ENCODE measurements around the gene BCL11B. TPM values are rescaled to one million over a fixed set of nuclear protein-coding genes. Genes with fewer than 3 reads are reported as not detected.

The BCL11B gene
- polyA plus RNA-seq, 4 donors = 0.45 to 5.1 (median 1.5) TPM

DNA sequence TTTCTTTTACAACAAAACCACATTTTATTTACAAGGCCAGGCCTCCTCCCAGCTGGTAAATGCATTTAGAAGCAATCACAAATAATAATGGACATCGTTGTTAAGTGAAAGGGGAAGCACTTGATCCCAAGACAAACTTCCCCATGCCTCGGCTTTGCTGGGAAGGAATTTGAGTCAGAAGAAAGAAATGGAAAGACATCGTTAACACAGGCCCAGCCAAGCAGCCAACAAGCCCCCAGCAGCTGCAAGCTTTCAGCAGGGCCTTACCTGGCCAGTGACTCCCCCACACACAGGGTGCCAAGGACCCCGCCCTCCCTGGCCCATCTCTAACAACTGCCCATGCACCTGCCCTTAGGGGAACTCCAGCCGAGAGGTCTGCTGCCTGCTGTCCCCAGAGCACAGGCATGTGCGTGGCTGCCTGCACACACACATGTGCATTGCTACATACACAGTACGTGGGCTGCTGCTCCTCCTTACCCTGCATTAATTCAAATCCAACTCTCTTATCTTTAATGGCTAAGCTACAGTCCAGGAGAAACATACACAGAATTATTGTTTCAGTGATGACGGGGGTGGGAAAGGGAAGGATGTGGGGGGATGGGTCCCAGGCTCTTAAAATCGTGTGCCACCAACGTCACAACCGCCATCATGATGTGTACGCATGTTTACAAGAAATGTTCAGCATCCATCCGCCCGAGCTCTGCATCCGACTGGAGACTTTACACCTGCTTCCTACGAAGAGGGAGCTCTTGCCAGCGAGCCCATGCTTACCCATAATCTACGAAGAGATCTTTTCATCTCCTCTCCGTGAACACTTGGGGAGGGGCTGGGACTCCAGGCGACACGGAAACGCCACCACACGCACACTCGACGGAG, 9.8 kb downstream of the BCL11B start:
- FAIRE-seq (no peak), DNase-seq (peak in 1 of 2 donors; percentile 38)
- Histone ChIP-seq H3K4me3 (ENCODE audit: low read depth in 1 of 3, low read length in 3 of 3) (no peak overlapping the region), H3K27me3 (ENCODE audit: control insufficient read depth in 3 of 3, insufficient read depth in 3 of 3, low read length in 3 of 3) (peaks cover 0 to 2% (median 0%) of the 10 kb centered on the region in 3 donors), H3K9me3 (ENCODE audit: control insufficient read depth in 2 of 2, insufficient read depth in 1 of 2, low read depth in 1 of 2, low read length in 1 of 2) (no peaks in the 10 kb centered on the region), H3K27ac (ENCODE audit: low read depth in 1 of 3, low read length in 2 of 3) (peak overlapping the region in 2 of 3 donors; percentile 64 to 87), H3K36me3 (ENCODE audit: control insufficient read depth in 3 of 3, insufficient read depth in 2 of 3, low read depth in 1 of 3, low read length in 3 of 3) (peaks cover 0 to 10% (median 1%) of the 10 kb centered on the region in 3 donors), H3K4me1 (ENCODE audit: control insufficient read depth in 3 of 3, insufficient read depth in 2 of 3, low read depth in 1 of 3, low read length in 2 of 3) (peaks cover 0 to 10% (median 0%) of the 10 kb centered on the region in 3 donors)
- WGBS, 3 donors = 38 to 58% (median 41%) methylated on average over 25 of the region's 25 CpGs

GRCh38 chr14:99260587-99261551, 11.1 kb downstream of the BCL11B start:
- Histone ChIP-seq H3K9me3 (ENCODE audit: control insufficient read depth in 2 of 2, insufficient read depth in 1 of 2, low read depth in 1 of 2, low read length in 1 of 2) (no peaks in the 10 kb centered on the region), H3K4me1 (ENCODE audit: control insufficient read depth in 3 of 3, insufficient read depth in 2 of 3, low read depth in 1 of 3, low read length in 2 of 3) (peaks cover 0 to 6% (median 0%) of the 10 kb centered on the region in 3 donors), H3K27ac (ENCODE audit: low read depth in 1 of 3, low read length in 2 of 3) (peak overlapping the region in 2 of 3 donors; percentile 61 to 79), H3K4me3 (ENCODE audit: low read depth in 1 of 3, low read length in 3 of 3) (peak overlapping the region in 1 of 3 donors; percentile 18), H3K36me3 (ENCODE audit: control insufficient read depth in 3 of 3, insufficient read depth in 2 of 3, low read depth in 1 of 3, low read length in 3 of 3) (peaks cover 0 to 23% (median 1%) of the 10 kb centered on the region in 3 donors), H3K27me3 (ENCODE audit: control insufficient read depth in 3 of 3, insufficient read depth in 3 of 3, low read length in 3 of 3) (peaks cover 0 to 2% (median 0%) of the 10 kb centered on the region in 3 donors)
- no peak for FAIRE-seq
- DNase-seq = peak in 1 of 2 donors; percentile 52
- WGBS, 3 donors = 59 to 69% (median 62%) methylated on average over 20 of the region's 20 CpGs

- no peak for DNase-seq
- Histone ChIP-seq H3K27ac (ENCODE audit: low read depth in 1 of 3, low read length in 2 of 3) (peak overlapping the region in 2 of 3 donors; percentile 61 to 79), H3K4me1 (ENCODE audit: control insufficient read depth in 3 of 3, insufficient read depth in 2 of 3, low read depth in 1 of 3, low read length in 2 of 3) (peaks cover 0 to 6% (median 0%) of the 10 kb centered on the region in 3 donors), H3K4me3 (ENCODE audit: low read depth in 1 of 3, low read length in 3 of 3) (no peak overlapping the region), H3K27me3 (ENCODE audit: control insufficient read depth in 3 of 3, insufficient read depth in 3 of 3, low read length in 3 of 3) (peaks cover 0 to 2% (median 0%) of the 10 kb centered on the region in 3 donors), H3K9me3 (ENCODE audit: control insufficient read depth in 2 of 2, insufficient read depth in 1 of 2, low read depth in 1 of 2, low read length in 1 of 2) (no peaks in the 10 kb centered on the region), H3K36me3 (ENCODE audit: control insufficient read depth in 3 of 3, insufficient read depth in 2 of 3, low read depth in 1 of 3, low read length in 3 of 3) (peaks cover 0 to 28% (median 1%) of the 10 kb centered on the region in 3 donors)
- no peak for FAIRE-seq
- WGBS, 3 donors = 84 to 85% (median 85%) methylated on average over 9 of the region's 9 CpGs
Observed at GRCh38 chr14:99260116-99260515, 11.9 kb downstream of the BCL11B start.

- DNase-seq (peak in 1 of 2 donors; percentile 21), FAIRE-seq (no peak)
- Histone ChIP-seq H3K4me3 (ENCODE audit: low read depth in 1 of 3, low read length in 3 of 3) (no peak overlapping the region), H3K36me3 (ENCODE audit: control insufficient read depth in 3 of 3, insufficient read depth in 2 of 3, low read depth in 1 of 3, low read length in 3 of 3) (peaks cover 0 to 33% (median 5%) of the 10 kb centered on the region in 3 donors), H3K9me3 (ENCODE audit: control insufficient read depth in 2 of 2, insufficient read depth in 1 of 2, low read depth in 1 of 2, low read length in 1 of 2) (no peaks in the 10 kb centered on the region), H3K27me3 (ENCODE audit: control insufficient read depth in 3 of 3, insufficient read depth in 3 of 3, low read length in 3 of 3) (no peaks in the 10 kb centered on the region), H3K27ac (ENCODE audit: low read depth in 1 of 3, low read length in 2 of 3) (peak overlapping the region in 2 of 3 donors; percentile 36 to 56), H3K4me1 (ENCODE audit: control insufficient read depth in 3 of 3, insufficient read depth in 2 of 3, low read depth in 1 of 3, low read length in 2 of 3) (peaks cover 0 to 6% (median 0%) of the 10 kb centered on the region in 3 donors)
- WGBS, 3 donors = 64 to 80% (median 66%) methylated on average over 27 of the region's 27 CpGs
Observed at GRCh38 chr14:99258876-99259726, 12.9 kb downstream of the BCL11B start.

DNA sequence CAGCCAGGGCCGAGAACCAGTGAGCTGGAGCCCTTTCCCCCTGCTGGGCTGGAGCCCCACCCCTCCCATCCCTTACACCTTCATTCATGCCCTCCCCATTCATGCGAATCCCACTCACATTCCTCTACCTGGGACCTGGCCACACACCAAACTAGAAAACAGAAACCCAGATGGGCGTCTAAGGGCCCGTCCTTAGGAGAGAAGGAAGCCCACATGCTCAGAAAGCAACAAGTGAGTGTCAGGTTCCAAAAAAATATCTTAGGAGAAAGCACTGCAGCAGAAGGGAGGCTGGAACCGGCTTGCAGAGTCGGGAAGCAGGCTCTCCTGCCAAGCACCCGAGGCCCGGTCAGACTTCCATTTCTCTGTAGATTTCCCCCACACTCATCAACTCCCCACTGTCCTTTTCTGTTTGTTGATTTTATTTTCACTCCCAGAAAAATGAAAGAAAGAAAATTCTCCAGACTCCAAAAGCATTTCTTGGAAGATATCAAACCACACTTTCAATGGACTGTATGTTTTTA, 13.6 kb downstream of the BCL11B start:
- no peak overlapping the region for H3K4me3 ChIP-seq (ENCODE audit: low read depth in 1 of 3, low read length in 3 of 3)
- peaks cover 0 to 40% (median 5%) of the 10 kb centered on the region in 3 donors for H3K36me3 ChIP-seq (ENCODE audit: control insufficient read depth in 3 of 3, insufficient read depth in 2 of 3, low read depth in 1 of 3, low read length in 3 of 3)
- FAIRE-seq = no peak

DNA sequence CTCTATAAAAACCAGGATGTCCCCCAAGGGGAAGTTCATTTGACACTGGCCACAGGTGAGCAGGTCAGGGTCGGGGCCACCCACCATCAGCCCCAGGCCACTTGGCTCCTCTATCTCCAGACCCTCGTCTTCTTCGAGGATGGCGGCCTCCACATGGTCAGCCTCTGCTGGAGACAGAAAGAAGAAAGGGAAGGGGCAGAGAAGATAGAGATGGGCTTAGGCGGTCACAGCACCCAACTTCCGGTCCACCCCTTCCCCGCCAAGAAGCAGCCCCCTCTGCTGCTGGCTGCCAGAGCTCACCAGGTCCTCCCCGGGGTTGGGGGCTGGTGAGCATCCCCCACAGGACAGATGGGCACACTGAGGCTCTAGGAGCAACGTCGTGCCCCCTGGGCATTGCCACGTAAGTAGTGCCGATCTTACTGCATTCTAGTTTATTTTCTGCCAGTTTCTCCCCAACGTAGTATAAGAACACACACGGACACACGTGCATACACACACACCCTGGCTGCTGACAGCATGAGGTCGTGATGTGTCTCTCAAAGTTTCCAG, 14.2 kb downstream of the BCL11B start:
- H3K27me3 ChIP-seq (ENCODE audit: control insufficient read depth in 3 of 3, insufficient read depth in 3 of 3, low read length in 3 of 3) = peaks cover 0 to 4% (median 0%) of the 10 kb centered on the region in 3 donors

More for the DNA sequence above, 13.6 kb downstream of the BCL11B start:
- WGBS, 3 donors = 36 to 63% (median 59%) methylated on average over 8 of the region's 8 CpGs
- DNase-seq = no peak
- Histone ChIP-seq H3K27me3 (ENCODE audit: control insufficient read depth in 3 of 3, insufficient read depth in 3 of 3, low read length in 3 of 3) (no peaks in the 10 kb centered on the region), H3K27ac (ENCODE audit: low read depth in 1 of 3, low read length in 2 of 3) (peak overlapping the region in 2 of 3 donors; percentile 28 to 39), H3K9me3 (ENCODE audit: control insufficient read depth in 2 of 2, insufficient read depth in 1 of 2, low read depth in 1 of 2, low read length in 1 of 2) (no peaks in the 10 kb centered on the region), H3K4me1 (ENCODE audit: control insufficient read depth in 3 of 3, insufficient read depth in 2 of 3, low read depth in 1 of 3, low read length in 2 of 3) (peaks cover 0 to 6% (median 0%) of the 10 kb centered on the region in 3 donors)

DNA sequence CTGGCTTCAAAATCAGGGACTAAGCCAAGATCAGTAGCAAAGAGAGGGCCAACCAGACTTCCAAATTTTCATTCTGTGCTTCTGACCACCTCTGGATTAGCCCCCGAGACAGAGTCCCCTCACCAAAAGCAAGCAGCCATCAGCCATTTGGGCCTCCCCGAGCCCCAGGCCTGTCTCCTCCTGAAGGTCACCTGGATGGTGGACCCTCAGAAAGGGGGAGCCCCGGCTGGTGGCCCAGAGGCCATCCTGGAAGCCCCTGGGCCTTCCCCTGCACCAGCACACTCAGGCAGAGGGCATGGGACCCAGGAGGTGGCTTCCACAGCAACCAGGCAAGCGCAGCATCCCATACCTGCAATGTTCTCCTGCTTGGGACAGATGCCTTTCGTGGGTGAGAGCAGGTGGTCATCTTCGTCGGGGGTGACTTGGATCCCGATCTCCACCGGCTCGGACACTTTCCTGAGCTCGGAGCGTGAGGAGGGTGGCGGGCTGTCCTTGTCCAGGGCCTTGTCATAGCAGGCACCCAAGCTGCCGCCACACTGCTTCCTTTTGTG, 14.8 kb downstream of the BCL11B start:
- peak overlapping the region in 1 of 3 donors; percentile 39 for H3K27ac ChIP-seq (ENCODE audit: low read depth in 1 of 3, low read length in 2 of 3)
- DNase-seq (no peak), FAIRE-seq (no peak)
- H3K27me3 ChIP-seq (ENCODE audit: control insufficient read depth in 3 of 3, insufficient read depth in 3 of 3, low read length in 3 of 3) = peaks cover 0 to 4% (median 0%) of the 10 kb centered on the region in 3 donors
- H3K4me1 ChIP-seq (ENCODE audit: control insufficient read depth in 3 of 3, insufficient read depth in 2 of 3, low read depth in 1 of 3, low read length in 2 of 3) = no peaks in the 10 kb centered on the region
- 82 to 90% (median 89%) methylated on average over 13 to 14 of the region's 14 CpGs for WGBS, 3 donors
- H3K9me3 ChIP-seq (ENCODE audit: control insufficient read depth in 2 of 2, insufficient read depth in 1 of 2, low read depth in 1 of 2, low read length in 1 of 2) = no peaks in the 10 kb centered on the region
- peak overlapping the region in 1 of 3 donors; percentile 4 for H3K4me3 ChIP-seq (ENCODE audit: low read depth in 1 of 3, low read length in 3 of 3)
- H3K36me3 ChIP-seq (ENCODE audit: control insufficient read depth in 3 of 3, insufficient read depth in 2 of 3, low read depth in 1 of 3, low read length in 3 of 3) = peaks cover 0 to 47% (median 5%) of the 10 kb centered on the region in 3 donors

More for the DNA sequence above, 14.2 kb downstream of the BCL11B start:
- DNase-seq = no peak
- no peaks in the 10 kb centered on the region for H3K4me1 ChIP-seq (ENCODE audit: control insufficient read depth in 3 of 3, insufficient read depth in 2 of 3, low read depth in 1 of 3, low read length in 2 of 3)
- peak overlapping the region in 2 of 3 donors; percentile 28 to 39 for H3K27ac ChIP-seq (ENCODE audit: low read depth in 1 of 3, low read length in 2 of 3)
- peaks cover 0 to 47% (median 5%) of the 10 kb centered on the region in 3 donors for H3K36me3 ChIP-seq (ENCODE audit: control insufficient read depth in 3 of 3, insufficient read depth in 2 of 3, low read depth in 1 of 3, low read length in 3 of 3)
- 64 to 82% (median 73%) methylated on average over 16 of the region's 16 CpGs for WGBS, 3 donors
- FAIRE-seq = no peak
- H3K4me3 ChIP-seq (ENCODE audit: low read depth in 1 of 3, low read length in 3 of 3) = peak overlapping the region in 1 of 3 donors; percentile 4
- H3K9me3 ChIP-seq (ENCODE audit: control insufficient read depth in 2 of 2, insufficient read depth in 1 of 2, low read depth in 1 of 2, low read length in 1 of 2) = no peaks in the 10 kb centered on the region
